Measurements from ENCODE around the gene ANTXR2.

DNA sequence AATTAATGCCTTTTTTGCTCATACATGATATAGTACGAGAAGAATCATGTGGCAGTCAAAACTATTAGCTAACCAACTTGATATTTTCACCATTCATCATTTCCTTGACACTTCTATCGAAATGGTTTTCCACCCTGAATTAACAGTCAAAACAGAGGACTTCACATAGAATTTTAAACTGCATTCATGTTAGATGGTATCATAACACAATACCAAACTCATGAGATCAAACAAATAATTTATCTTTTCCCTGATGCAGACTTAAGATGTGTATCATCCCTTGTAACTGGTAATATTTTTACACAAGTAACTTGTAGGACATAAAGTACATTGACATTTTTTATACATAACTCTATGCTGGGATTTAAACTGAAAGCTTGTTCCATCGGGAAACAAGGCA, 18.2 kb upstream of the ANTXR2 start:
- TF ChIP-seq, protein P1, sequence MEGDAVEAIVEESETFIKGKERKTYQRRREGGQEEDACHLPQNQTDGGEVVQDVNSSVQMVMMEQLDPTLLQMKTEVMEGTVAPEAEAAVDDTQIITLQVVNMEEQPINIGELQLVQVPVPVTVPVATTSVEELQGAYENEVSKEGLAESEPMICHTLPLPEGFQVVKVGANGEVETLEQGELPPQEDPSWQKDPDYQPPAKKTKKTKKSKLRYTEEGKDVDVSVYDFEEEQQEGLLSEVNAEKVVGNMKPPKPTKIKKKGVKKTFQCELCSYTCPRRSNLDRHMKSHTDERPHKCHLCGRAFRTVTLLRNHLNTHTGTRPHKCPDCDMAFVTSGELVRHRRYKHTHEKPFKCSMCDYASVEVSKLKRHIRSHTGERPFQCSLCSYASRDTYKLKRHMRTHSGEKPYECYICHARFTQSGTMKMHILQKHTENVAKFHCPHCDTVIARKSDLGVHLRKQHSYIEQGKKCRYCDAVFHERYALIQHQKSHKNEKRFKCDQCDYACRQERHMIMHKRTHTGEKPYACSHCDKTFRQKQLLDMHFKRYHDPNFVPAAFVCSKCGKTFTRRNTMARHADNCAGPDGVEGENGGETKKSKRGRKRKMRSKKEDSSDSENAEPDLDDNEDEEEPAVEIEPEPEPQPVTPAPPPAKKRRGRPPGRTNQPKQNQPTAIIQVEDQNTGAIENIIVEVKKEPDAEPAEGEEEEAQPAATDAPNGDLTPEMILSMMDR (conservative IDR thresholded peaks at IDR 0.05; ENCODE audit: low read length) = no peak
- TF ChIP-seq EZH2phosphoT487 (IDR thresholded peaks at IDR 0.05; ENCODE audit: borderline replicate concordance, low read depth, low read length) = no peak
